UCSD-AML1 (cell line): ENCODE measurements around the gene MYEF2.

Experiments
- DNase-seq: peaks from one replicate; lab custom pipeline; 2025; ENCODE audit not compliant: unreplicated experiment; lab: John Stamatoyannopoulos, UW

Gene MYEF2

DNA sequence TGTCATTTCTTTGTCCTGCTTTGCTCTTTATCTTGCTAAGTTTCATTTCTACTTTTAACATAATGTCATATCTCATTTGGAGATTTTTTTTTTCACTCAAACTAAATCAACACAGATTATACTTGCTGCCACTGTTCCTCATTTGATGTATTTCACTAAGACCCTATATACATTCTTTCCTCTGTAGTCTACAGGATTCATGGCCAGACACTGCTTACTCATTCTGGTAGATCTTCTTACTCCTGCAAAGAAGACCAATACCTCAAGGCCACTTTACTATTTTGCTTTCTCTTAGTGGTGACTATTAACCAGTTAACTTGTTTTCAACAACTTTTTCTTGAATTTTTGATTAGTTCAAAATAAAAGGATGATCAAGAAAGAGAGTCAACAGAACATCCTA, 30.7 kb downstream of the MYEF2 start:
- no peak for DNase-seq

DNA sequence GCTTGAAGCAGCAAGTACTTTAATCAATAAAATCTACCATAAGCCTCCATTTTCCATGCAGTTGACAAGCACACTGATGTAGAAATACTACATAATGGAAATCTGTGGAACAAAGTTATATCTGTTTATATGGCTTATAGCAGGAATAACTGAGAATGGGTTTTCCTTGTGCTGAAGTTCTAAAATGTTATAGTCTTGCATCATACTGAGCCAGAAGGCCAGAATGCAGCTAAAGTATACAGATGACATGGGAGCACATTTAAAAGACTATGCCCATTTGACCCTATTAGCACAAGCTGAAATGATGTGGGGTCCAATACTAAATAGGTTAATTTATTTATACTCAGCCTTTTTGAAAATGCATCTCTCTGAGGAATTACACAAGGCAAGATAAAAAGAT, 32.2 kb downstream of the MYEF2 start:
- DNase-seq: no peak

DNA sequence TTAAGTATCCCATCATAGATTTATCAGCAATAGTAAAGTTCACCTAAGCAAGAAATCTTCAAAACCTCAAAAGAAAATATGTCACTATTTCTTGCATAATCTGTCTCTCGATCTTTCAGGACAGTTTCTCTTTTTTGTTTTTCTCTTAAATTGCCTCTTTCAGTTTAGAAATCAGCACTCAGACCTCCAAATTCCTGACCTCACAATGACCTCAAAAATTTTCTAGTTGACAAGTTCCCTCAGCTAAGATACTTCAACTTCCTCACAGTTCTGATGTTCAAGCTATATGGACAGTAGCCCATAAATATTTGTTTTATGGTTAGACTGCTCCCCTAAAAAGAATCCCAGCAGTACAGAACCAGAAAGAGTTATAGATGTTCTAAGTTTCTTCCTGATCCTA, 33.2 kb downstream of the MYEF2 start:
- DNase-seq: no peak

GRCh38 chr15:48143856-48144255, 34.2 kb downstream of the MYEF2 start:
- DNase-seq: no peak

- DNase-seq: no peak
These were observed 45.2 kb downstream of the MYEF2 start for GRCh38 chr15:48132874-48133273.

GRCh38 chr15:48131324-48131723, 46.8 kb downstream of the MYEF2 start:
- no peak for DNase-seq

DNA sequence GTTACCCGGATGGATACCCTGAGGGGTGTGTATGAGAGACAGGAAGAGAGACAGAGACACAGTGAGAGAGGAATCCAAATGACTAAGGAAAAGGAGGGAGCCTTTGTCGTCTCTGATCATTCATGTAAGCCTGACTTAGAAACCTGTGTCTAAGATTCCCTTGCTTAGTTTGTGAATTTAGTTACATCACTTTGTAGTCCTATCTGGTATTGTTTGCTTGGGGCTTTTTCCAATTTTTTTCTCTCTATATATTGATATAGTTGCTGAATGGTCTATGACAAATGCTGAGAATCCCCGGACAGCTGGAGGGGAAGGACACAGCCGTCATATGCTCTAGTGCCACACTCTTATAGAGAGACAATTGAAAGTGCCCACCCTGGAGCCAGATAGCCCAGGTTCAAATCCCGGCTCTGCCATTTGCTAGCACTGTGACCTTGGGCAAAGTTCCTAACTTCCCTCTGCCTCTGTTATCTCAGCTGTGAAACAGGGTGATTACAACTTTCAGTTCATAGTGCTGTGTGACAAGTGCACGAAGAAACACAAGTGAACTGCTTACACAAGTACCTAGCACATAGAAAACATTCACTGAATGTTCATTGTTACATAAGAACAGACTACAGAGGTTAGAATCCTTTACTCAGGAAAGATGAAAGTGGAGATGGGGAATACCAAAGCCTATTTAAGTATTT, 51.3 kb downstream of the MYEF2 start:
- no peak for DNase-seq

GRCh38 chr15:48121849-48122248, 56.2 kb downstream of the MYEF2 start:
- no peak for DNase-seq

DNA sequence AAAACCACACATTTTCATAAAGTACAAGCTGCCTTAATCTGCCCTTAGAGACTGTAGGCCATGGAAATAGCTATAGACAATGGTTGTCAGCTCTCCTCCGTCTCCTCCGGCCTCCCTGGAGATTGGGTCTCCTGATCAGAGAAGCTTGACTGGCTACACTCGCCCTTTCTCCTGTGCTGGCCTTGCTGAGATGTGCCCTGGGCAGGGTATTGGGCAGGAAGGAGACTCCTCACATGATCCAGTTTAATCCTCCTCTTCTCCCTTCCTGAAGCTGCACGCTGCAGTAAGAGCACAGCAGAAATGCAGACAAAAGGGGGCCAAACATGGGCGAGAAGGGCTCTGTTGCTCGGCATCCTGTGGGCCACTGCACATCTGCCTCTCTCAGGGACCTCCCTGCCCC, 57.4 kb downstream of the MYEF2 start, which contains the start of gene SLC24A5:
SLC24A5 (plus strand) TSS at position 246 of the 400 bp plus-strand sequence; CDS start at position 301, 55 bp downstream.
- DNase-seq: no peak

DNA sequence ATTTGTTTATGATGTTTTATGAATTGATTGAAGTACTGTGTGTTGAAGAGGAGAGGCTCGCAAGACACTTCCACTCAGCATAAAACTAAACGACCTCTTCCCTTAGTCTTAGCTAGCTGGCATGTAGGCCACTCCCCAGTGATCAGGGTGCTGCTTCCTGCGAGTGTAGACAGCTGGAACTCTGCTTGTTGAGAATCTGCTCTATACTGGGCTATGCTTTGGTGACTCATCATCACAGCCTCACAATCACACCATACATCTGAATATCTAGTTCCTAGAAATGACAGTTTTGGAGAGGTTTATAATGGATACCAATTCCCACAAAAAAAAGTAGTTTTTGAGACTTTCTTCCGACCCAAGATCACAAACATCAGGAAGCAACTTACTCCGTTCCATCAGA, 58.8 kb downstream of the MYEF2 start:
- no peak for DNase-seq

GRCh38 chr15:48112242-48112641, 65.9 kb downstream of the MYEF2 start:
- no peak for DNase-seq

GRCh38 chr15:48109856-48110531, 68.1 kb downstream of the MYEF2 start:
- DNase-seq: no peak

DNA sequence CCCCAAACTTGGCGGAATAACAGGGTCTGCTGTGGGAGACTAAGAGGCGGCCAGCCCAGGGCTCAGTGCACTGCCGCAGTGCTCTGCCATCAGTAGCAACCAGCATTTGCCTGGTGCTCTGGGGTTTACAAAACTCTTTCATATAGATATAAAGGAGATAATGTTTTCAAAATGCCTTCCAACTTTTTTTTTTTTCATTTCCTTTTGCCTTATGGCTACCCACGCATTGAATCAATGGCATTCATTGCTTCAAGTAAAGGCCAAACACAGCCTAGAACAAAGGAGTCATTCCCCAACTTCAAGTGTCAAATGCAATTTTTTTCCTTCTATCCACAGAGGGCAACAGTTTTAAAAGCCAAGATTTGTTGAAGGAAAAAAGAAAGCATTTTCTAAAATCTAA, 68.9 kb downstream of the MYEF2 start:
- DNase-seq: no peak

GRCh38 chr15:48105936-48106335, 72.2 kb downstream of the MYEF2 start:
- no peak for DNase-seq

GRCh38 chr15:48103647-48104046, 74.4 kb downstream of the MYEF2 start:
- no peak for DNase-seq

DNA sequence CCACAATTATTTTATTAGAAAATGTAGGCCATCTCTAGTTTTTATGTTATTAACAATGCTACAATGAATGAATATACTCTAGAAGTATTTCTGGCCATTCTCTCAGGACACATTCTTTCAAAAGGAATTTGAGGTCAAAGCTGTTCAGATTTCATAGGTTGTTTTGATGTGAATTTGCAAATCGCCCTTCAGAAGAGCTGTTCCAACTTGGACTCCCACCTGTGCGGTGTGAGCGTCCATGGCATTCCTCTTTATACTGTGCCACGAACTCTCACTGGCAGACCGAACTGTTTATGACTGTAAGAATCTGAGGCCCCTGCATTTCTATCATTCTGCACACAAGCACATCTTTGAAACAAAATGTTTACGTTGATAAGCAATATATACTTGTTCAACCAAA, 75.9 kb downstream of the MYEF2 start:
- no peak for DNase-seq

- DNase-seq: no peak
These were observed 76.6 kb downstream of the MYEF2 start for GRCh38 chr15:48101376-48101961.

GRCh38 chr15:48097264-48097663, 80.8 kb downstream of the MYEF2 start:
- no peak for DNase-seq

GRCh38 chr15:48096813-48097212, 81.3 kb downstream of the MYEF2 start:
- no peak for DNase-seq

- no peak for DNase-seq
These were observed 81.7 kb downstream of the MYEF2 start for GRCh38 chr15:48096355-48096786.

- no peak for DNase-seq
These were observed 86.6 kb downstream of the MYEF2 start for GRCh38 chr15:48091522-48091921.

DNA sequence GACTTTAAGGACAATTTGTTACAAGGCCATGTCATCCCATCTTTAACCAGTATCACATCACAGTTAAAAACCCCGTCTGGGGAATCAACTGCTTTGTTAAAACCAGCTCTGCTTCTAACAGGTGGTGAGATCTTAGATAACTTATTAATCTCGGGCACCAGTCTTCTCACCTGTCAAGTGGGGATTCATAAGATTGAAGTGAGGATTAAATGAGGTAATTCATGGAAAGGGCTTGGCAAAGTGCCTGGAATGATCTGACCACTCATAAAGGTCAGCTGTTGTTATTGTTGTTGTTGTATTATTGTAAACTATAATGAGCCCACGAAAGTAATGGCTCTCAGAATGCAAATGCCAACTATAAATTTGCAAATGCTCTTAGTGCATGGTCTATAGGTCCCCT, 87.4 kb downstream of the MYEF2 start:
- no peak for DNase-seq
